ENCODE data around the gene ANKZF1.

Gene ANKZF1

GRCh38 chr2:219223831-219224610 lies 5.6 kb upstream of the ANKZF1 start:
- in situ Hi-C loops (cut with HindIII; ENCODE audit: low pct_ligation_motif_present, low sequenced_read_pairs), result no loop called here
- H3K36me3 ChIP-seq (replicated peaks), result peaks cover 54% of the 10 kb centered on the region

GRCh38 chr2:219225350-219225749 lies 4.3 kb upstream of the ANKZF1 start:
- H3K36me3 ChIP-seq (replicated peaks), result peaks cover 51% of the 10 kb centered on the region
- H3K4me3 ChIP-seq (ENCODE audit: low read depth, low read length), result no peak overlapping the region
- no peak for DNase-seq
- in situ Hi-C loops (cut with HindIII; ENCODE audit: low pct_ligation_motif_present, low sequenced_read_pairs), result no loop called here
- no peak overlapping the region for H3K27ac ChIP-seq
- TF ChIP-seq CTCF (IDR thresholded peaks at IDR 0.05; ENCODE audit: low read depth, low read length, missing control alignments), result no peak
- H3K27me3 ChIP-seq (replicated peaks), result no peaks in the 10 kb centered on the region

More at GRCh38 chr2:219223831-219224610, 5.6 kb upstream of the ANKZF1 start:
- TF ChIP-seq CTCF (IDR thresholded peaks at IDR 0.05; ENCODE audit: low read depth, low read length, missing control alignments), result no peak
- no peak overlapping the region for H3K27ac ChIP-seq
- no peak overlapping the region for H3K4me3 ChIP-seq (ENCODE audit: low read depth, low read length)
- no peak for DNase-seq
- no peaks in the 10 kb centered on the region for H3K27me3 ChIP-seq (replicated peaks)

GRCh38 chr2:219228041-219228910 lies 1.3 kb upstream of the ANKZF1 start:
- Histone ChIP-seq H3K36me3 (replicated peaks) (peaks cover 39% of the 10 kb centered on the region), H3K27me3 (replicated peaks) (no peaks in the 10 kb centered on the region), H3K4me3 (ENCODE audit: low read depth, low read length) (peak overlapping the region; percentile 87), H3K27ac (no peak overlapping the region)
- DNase-seq, result no peak
- TF ChIP-seq CTCF (IDR thresholded peaks at IDR 0.05; ENCODE audit: low read depth, low read length, missing control alignments), result no peak
- in situ Hi-C loops (cut with HindIII; ENCODE audit: low pct_ligation_motif_present, low sequenced_read_pairs), result no loop called here

- in situ Hi-C loops (cut with HindIII; ENCODE audit: low pct_ligation_motif_present, low sequenced_read_pairs), result no loop called here
- Histone ChIP-seq H3K27ac (peak overlapping the region; percentile 93), H3K27me3 (replicated peaks) (no peaks in the 10 kb centered on the region), H3K4me3 (ENCODE audit: low read depth, low read length) (peak overlapping the region; percentile 87), H3K36me3 (replicated peaks) (peaks cover 39% of the 10 kb centered on the region)
- TF ChIP-seq CTCF (IDR thresholded peaks at IDR 0.05; ENCODE audit: low read depth, low read length, missing control alignments), result no peak
- no peak for DNase-seq
Observed at GRCh38 chr2:219228911-219229304, 698 bp upstream of the ANKZF1 start.

DNA sequence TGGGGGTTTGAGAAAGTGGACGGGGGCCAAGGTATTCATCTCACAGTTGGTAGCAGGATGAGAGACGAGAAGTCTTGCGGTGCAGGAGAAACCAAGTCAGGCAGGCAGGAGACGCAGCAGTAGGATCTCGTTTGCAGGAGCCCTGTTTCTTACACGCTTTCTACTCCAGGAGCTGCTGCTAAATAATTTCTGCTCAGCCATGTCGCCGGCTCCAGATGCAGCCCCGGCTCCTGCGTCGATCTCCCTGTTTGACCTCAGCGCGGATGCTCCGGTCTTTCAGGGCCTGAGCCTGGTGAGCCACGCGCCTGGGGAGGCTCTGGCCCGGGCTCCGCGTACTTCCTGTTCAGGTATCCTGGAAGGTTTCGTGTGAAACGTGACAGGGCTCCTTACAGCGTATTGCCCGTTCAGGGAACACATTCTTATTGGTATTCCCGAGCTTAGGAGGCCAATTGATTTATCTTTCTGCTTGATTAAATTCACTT lies 494 bp downstream of the ANKZF1 start:
- peak overlapping the region; percentile 93 for H3K27ac ChIP-seq
- H3K4me3 ChIP-seq (ENCODE audit: low read depth, low read length), result peak overlapping the region; percentile 87
- TF ChIP-seq CTCF (IDR thresholded peaks at IDR 0.05; ENCODE audit: low read depth, low read length, missing control alignments), result no peak
- in situ Hi-C loops (cut with HindIII; ENCODE audit: low pct_ligation_motif_present, low sequenced_read_pairs), result no loop called here
- H3K27me3 ChIP-seq (replicated peaks), result no peaks in the 10 kb centered on the region
- peaks cover 39% of the 10 kb centered on the region for H3K36me3 ChIP-seq (replicated peaks)
- DNase-seq, result peak; percentile 44
